ENCODE measurements around the gene AHCTF1.
"Not testable (repeated sequence)": the region's sequence is repeated elsewhere in the genome, so short reads cannot be mapped to it uniquely, and the experiment has no call there.

AHCTF1 gene

DNA sequence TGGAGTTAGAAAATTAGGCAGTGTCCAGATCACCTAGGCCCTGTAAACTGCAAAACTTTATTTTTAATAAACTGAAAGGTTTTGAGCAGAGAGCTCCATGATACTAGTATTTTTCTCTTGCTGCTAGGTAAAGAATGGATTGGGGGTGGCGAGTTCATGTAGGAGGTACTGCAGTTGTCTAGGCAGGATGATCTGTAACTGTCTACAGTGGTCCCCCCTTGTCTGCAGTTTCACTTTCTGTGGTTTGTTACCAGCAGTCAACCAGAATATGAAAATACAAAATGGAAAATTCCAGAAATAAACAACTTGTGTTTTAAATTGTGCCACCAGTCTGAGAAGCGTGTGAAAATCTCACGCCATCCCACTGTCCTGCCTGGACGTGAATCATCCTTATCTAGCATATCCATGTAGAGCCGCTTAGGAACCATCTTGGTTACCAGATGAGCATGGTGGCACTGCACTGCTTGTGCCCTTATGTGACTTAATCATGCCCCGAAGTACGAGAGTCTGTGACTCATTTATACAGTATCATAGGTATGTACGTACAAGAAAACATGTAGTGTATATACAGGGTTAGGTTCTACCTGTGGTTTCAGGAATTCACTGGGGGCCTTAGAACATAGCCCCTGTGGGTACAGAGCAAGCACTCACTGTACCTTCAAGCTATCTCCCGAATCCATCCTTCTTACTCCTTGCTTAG, 94.2 kb downstream of the AHCTF1 start:
- no peak for DNase-seq

DNA sequence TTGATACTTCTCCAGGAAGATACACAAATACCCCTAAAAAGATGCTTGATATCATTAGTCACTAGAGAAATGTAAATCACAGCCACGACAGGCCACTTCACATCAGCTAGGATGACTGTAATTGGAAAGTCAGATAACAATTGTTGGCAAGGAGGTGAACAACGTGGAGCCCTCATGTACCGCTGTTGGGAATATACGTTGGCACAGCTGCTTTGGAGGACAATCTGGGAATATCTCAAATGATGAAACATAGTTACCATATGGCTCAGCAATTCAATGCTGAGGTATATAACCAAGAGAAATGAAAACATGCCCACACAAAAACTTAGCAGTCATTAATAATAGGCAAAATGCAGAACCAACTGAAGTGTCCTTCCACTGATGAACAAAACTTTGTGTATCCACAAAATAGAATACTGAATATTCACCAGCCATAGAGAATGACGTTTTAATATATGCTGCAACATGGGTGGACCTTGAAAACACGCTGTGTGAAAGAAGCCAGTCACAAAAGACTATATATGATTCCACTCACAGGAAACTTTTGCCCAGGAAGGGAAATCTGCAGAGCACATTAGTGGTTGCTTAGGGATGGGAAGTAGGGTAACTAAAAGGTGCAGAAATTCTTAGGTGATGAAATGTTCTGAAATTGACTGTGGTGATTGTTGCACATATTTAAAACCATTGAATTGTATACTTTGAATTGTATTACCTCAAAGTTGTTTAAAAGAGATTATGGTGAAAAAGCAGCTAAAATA, 95.4 kb downstream of the AHCTF1 start:
- DNase-seq: no peak

DNA sequence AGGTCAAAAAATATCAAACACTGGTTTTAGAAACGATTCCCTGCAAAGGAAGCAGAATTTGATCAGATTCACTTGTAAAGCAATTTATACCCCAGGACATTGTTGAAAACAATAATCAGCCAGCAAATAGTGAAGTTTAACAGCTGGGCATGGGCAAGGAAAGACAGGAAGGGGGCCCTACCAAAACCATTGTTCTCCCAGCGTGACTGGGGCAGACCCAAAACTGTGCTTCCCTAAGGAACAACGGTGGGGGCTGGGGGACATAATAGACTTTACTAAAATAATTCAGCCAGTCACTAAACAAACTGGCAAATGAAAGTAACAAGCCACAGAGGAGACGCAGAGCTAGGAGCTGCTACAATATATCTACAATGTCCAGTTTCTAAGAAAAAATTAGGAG, 100.2 kb downstream of the AHCTF1 start:
- DNase-seq: no peak

DNA sequence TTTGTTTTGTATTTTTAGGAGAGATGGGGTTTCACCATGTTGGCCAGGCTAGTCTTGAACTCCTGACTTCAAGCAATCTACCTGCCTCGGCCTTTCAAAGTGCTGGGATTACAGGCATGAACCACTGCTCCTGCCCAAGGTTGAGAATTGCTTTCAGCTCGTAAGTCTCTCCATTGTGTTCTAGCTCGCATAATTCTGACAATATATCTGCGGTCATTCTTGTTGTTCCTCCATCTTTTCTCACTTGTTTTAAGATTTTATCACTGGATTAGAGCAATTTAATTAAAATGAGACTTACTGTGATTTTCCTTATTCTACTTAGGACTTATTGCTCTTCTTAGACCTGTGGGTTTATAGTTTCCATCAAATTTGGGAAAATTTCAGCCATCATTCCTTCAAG, 102.9 kb downstream of the AHCTF1 start:
- DNase-seq: no peak

DNA sequence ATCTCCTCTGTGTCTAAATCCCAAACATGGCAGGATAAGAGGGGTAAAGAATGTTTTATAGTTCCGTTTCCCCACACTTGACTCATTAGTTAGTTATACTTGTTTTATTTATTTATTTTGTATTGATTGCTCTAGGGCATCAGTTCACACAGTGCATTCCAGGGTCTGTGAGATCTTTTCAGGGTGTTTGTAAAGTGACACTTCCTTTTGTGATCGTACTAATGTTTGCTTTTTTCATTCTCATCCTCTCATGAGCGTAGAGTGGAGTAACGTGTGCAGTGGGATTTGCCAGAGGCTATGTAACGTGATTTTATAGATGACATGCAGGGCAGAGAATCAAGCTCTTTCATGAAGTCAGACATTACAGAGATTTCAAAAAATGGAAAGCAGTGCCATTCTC, 104.4 kb downstream of the AHCTF1 start:
- no peak for DNase-seq

DNA sequence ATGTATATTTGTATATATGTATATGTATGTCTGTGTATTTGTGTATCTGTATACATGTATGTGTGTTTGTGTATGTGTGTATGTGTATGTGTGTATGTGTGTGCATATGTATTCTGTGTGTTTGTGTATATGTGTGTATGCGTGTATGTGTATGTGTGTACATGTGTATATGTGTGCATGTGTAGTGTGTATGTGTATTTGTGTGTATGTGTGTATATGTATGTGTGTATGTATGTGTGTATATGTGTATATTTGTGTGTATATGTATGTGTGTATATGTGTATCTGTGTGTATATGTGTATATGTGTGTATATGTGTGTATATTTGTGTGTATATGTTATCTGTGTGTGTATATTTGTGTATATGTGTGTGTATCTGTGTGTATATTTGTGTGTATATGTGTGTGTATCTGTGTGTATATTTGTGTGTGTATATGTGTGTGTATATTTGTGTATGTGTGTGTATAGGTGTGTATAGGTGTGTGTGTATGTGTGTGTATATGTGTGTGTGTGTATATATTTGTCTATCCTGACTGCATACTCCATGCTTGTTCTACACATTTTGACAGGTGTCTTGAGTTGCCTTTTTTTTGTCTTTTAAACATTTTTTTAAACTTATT, 106.1 kb downstream of the AHCTF1 start:
- DNase-seq: no peak

DNA sequence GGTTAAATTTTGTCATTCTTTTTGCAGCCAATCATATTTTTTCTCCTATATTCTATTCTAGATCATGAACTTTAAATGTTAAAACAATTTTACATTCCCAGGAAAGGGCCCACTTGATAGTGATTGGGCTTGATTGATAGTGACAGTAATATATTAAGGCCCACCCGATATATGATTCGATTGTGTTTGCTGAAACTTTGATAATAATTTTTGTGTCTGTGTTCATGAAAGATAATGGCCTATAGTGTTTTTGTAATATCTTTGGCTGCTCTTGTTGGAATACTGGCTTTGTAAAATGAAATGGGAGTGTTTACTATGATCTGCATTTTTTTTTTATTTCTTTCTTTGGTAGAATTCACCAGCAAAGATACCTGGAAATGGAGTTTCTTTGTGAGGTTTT, 107.2 kb downstream of the AHCTF1 start:
- no peak for DNase-seq

DNA sequence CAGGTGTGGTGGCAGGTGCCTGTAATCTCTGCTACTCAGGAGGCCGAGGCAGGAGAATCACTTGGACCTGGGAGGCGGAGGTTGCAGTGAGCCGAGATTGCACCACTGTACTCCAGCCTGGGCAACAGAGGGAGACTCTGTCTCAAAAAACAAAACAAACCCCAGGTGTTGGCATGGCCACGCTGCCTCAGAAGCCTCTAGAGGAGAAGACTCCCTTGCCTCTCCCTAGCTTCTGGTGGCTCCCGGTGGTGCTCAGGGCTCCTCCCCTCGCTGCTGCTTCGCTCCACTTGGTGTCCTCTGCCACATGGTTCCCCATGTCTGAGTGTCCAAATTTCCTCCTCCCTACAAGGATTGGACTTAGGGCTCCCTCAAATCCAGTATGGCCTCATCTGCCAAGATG, 109.6 kb downstream of the AHCTF1 start:
- not testable (repeated sequence) for DNase-seq

DNA sequence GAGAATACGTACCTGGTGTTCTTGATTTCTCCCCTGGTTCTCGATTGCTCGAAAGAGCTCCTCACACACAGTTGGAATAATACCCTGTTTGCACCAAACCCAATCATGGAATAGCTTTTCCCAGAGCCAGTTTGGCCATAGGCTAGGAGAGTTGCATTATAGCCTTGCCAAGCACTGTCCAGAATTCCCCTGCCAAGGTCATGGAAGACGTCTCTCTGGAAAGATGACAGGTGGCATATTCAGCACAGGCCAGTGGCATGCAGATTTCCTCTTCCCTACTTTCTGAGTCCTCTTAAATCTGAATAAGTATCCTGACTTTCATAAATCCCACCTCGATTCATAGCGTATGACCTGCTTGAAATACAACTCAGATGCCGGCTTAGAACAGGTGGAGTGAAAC, 111.1 kb downstream of the AHCTF1 start:
- DNase-seq: no peak

DNA sequence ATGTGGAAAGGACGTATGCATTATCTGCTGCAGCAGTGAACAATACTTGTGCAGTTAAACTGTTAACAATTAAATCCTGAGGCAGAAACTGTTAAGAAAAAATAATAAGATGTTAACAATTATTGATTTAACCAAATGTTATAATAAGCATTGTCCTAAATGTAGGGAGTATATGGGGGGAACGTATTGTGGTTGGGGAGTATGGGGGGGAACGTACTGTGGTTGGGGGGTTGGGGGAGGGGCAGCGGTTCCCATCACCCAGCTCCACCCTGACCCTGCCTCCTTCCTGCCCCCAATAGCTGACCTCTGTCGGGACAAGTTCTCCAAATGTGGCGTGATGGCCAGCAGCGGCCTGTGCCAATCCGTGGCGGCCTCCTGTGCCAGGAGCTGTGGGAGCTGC, 114.0 kb downstream of the AHCTF1 start:
- DNase-seq: not testable (repeated sequence)

DNA sequence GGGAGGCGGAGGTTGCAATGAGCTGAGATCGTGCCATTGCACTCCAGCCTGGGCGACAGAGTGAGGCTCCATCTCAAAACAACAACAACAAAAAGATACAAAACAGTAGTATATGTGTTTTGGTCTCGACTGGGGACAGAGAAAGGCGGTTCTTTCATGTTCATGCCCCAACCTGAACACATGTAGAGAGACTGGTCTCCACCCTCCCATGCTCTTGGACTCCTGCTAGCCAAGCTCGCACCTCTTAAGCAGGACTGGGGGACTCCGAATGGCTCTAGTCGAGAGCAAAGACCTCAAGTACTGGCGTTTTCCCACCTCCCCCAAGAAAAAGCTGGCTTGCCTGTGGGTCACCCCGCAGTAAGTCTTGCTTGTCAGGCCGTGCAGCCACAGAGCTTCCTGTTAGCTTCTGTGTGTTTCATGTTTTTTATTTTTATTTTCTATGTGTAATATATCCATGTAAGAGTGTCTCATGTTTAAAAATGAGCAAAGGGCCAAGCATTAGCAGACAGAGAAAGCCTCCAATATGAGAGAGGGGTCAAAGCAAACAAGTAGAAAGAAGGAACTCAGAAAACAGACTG, 116.0 kb downstream of the AHCTF1 start:
- DNase-seq: no peak

DNA sequence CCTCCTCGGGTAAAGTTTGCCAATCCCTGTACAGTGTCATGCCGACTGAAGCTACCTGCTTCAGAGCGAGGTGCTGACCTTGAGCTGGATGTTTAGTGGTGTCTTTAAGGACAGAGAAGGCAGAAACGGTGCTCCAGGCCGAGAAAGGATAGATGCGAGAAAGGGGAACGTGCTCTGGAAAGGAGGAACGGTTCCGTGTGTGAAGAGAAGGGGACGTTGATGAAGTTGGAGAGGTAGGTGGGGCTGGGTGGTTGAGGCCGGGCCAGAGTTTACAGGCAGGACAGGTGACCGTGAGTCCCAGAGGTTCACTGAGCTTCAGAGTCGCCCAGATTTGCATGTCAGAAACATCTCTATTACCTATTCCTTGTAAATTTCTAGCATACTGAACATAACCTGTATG, 116.9 kb downstream of the AHCTF1 start:
- DNase-seq: no peak

DNA sequence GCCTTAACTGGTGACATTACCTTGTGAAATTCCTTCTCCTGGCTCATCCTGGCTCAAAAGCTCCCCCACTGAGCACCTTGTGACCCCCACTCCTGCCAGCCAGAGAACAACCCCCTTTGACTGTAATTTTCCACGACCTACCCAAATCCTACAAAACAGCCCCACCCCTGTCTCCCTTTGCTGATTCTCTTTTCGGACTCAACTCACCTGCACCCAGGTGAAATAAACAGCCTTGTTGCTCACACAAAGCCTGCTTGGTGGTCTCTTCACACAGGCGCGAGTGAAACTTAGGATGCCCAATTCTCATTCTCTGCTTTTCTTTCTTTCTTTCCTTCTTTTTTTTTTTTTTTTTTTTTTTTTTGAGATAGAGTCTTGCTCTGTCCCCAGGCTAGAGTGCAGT, 118.4 kb downstream of the AHCTF1 start:
- not testable (repeated sequence) for DNase-seq

DNA sequence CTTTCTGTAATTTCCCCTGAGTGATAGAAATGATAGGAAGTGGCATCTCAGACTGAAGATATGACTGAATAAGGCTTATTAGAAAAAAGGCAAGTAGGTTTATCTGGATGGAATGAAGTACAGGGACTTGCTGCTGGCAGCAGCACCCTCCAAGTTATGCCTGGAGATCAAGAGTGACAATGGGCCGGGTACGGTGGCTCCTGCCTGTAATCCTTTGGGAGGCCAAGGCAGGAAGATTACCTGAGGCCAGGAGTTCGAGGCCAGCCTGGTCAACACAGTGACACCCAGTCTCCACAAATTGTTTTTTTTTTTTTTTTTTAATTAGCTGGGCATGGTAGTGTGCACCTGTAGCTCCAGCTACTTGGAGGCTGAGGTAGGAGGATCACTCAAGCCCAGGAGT, 119.8 kb downstream of the AHCTF1 start:
- DNase-seq: no peak

DNA sequence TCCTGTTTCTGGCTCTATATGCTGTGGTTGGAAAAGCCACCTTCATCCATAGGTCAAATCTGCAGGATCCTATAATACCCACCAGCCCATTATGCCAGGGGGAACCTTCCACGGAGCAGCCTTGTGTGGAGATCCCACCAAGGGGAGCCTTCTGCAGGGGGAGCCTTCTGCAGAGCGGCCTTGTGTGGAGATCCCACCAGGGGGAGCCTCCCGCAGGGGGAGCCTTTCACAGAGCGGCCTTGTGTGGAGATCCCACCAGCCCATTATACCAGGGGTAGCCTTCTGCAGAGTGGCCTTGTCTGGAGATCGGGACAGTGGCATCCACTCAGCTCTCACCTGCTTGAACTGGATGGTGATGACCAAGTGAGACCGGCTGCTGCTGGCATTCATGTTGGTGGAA, 122.3 kb downstream of the AHCTF1 start:
- no peak for DNase-seq

DNA sequence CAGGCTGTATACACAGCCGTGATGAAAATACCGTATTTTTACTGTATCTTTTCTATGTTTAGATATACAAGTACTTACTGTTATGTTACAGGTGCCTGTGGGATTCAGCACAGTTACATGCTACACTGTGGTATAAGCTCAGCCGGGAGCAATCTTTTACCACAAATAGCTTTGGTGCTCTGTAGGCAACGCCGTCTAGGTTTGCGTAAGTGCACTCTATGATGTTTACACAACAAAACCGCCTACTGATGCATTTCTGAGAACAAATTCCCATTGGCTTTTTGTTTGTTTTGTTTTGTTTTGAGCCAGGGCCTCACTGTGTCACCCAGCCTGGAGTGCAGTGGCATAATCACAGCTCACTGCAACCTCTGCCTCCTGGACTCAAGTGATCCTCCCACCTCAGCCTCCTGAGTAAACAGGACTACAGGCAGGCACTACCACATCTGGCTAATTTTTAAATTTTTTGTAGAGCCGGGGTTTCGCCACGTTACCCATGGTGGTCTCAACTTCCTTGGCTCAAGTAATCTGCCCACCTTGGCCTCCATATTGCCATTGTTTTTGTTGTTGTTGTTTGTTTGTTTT, 126.5 kb downstream of the AHCTF1 start:
- DNase-seq: no peak

DNA sequence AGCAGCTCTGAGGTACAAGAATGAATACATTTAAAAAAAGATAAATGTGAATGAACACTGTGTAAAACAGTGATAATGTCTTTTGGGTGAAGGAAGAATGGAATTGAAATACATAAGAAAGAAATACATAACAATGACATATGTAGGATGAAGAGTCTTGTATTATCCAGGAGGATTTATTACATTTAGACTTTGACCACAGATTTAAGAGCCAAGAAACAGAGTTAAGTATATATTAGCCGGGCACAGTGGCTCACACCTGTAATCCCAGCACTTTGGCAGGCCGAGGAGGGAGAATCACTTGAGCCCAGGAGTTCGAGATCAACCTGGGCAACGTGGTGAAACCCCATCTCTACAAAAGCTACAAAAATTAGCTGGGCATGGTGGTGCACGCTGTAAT, 127.9 kb downstream of the AHCTF1 start:
- no peak for DNase-seq

DNA sequence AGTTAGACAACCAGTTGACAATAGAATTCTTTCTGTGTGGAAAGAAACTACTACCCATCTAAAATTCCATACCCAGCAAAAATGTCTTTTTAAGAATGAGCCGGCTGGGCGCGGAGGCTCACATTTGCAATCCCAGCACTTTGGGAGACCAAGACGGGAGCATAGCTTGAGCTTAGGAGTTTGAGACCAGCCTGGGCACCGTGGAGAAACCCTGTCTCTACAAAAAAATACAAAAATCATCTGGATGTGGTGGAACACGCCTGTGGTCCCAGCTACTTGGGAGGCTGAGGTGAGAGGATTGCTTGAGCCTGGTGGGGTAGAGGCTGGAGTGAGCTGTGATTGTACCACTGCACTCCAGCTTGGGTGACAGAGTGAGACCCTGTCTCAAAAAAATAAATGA, 128.4 kb downstream of the AHCTF1 start:
- DNase-seq: no peak

DNA sequence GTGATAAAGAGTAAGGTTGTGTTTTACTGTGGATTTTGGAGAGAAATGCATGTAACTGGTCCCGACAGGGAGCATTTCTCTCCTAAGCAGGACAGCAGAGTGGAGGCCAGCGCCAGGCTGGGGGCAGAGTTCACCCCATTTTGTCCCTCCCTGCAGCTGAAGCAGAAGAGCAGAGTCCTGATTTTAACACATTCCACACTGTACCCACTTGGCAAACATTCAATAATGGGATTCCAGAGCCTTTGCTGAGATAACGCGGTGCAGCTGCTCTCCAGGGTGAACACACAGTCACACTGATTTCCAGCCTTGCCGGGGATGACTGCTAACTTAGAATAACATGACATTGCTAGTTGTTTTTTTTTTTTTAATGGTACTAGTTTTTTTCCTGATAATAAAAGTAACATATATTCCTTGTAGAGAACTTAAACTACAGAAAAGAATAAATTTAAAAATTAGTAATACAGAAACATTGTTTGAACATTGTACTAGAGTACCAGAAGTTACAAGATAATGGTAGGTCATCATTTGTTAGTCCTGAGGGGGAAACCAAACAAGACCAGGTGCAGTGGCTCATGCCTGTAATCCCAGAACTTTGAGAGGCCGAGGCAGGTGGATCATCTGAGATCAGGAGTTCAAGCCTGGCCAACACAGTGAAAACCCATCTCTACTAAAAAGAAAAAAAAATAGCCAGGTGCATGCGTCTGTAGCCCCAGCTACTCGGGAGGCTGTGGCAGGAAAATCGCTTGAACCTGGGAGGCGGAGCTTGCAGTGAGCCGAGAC, 130.3 kb downstream of the AHCTF1 start:
- DNase-seq: no peak

DNA sequence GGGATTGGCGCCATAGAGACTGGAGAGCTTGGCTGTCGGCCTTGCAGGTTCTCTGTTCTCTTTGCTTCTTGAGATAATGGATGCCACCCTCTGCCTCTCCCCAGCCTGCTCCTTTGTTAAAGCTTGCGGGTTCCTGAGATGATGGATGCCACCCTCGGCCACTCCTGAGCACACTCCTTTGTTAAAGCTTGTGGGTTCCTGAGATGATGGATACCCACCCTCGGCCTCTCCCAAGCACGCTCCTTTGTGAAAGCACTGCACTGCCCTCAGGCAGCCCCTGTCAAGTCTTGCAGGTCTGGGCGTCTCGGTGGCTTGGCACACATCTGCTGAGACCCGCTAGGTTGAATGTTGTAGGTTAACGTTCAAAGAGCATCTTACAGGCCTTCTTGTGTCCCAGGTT, 131.0 kb downstream of the AHCTF1 start:
- DNase-seq: no peak

DNA sequence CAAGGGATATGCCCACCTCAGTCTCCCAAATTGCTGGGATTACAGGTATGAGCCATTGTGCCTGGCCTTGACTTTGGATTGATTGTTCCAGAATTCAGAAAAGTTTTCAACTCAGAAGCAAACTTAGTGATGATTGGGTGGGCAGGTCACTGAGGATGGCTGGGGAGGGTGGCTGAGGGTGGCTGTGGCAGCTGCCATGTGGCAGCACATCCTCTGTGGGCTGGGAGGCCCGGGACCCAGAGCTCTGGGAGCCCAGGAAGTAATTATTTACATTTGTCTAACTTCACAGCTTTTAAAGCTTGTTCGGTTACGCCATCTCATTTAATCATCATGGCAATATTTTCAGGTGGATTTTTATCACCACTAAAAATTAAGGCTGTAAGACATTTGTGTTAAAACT, 131.4 kb downstream of the AHCTF1 start:
- DNase-seq: no peak

DNA sequence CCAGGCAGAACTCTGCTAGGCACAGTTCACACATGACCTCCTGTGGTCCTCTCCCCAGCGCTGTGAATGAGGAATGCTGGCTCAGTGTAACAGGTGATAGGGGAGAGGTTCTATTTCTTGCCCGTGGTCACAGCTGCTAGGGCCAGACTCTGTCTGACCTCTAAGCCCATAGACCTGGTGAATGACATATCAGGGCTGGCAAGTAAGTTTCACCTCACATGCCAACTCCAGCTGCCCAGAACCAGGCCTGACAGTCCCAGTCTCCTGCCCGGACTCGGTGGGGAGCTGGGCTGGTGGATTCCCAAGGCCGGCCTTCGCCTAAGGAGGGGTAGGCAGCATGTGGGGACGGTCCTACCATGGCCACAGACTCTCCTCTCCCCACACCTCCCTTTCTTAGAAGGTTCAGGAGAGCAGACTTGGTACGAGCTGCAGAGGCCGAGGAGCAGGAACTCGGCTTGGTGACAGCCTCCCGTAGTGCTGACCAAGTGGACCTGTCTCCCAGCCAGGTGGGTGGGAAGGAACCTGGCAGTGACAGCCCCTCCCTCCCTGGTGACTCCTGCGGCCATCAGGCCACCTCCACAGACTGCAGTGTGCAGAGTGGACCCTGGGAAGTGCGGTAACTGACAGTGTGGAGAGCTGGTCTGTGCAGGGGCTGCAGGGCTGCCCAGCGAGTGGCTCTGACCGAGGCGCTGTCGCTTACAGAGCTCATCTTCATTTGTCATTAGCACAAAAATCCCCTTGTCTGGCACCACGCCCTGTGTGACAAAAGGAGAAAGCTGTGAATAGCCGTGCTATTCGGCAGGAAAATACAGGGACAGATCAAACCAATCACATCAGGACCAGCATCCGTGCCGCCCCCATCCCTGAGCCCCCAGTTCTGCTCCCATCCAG, 132.9 kb downstream of the AHCTF1 start:
- DNase-seq: no peak
